Spleen (tissue), 7 donors: Measurements from ENCODE around the gene UBE2L6.

Experiments
- CTCF ChIP-seq, 11 experiments: fragments of 200-600 bp in 7 of 11; fragments of 450-650 bp in 4 of 11; sonication (generic) in 4 of 11; IDR thresholded peaks in 8 of 11; conservative IDR thresholded peaks in 3 of 11; 1 replicate in 7 of 11; 2 replicates in 4 of 11; pipeline versions ENCODE4 v1.4.0 to v1.8.0; 2016 to 2021; ENCODE audit warnings: antibody characterized with exemption in 11 of 11, inconsistent platforms in 4 of 11, mild to moderate bottlenecking in 1 of 11
- POLR2A ChIP-seq, 3 donors: fragments of 450-650 bp; IDR thresholded peaks; one replicate each; pipeline ENCODE4 v1.5.1; 2017; ENCODE audit warnings: antibody characterized with exemption in 3 of 3, mild to moderate bottlenecking in 1 of 3
- donor health status: DM: no; HTN: no; CAD: no; lungs with moderate emphysema.
- donor health status: DM: no; HTN: no; CAD: no.
- donor health status: DM: no; HTN: no; CAD: no.

DNA sequence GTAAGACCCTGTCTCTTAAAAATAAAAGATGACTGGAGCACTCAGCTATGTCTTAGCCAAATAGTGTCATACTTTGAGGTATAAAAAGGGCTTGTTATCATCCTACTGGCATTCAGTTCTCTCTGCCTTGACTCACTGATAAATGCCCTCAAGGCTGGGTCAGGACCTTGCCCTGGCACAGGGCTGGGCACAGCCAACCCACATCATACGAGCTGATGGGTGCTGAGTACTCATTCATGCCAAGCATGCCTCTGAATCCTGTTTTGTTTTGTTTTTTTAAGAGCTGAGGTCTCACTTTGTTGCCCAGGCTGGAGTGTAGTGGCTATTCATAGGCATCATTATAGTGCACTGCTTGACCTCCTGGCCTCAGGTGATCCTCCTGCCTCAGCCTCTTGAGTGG lies 28.1 kb downstream of the UBE2L6 start:
- TF ChIP-seq POLR2A (IDR thresholded peaks at IDR 0.05) (no peak), CTCF (IDR thresholded peaks at IDR 0.05 in 8 of 11, conservative IDR thresholded peaks at IDR 0.05 in 3 of 11) (no peak)
